Pancreas (tissue), 10 donors: ENCODE data around the gene COL13A1. TPM values are rescaled to one million over a fixed set of nuclear protein-coding genes. Genes with fewer than 3 reads are reported as not detected.
A peak's percentile ranks its signal among the peaks of the same experiment; 100 is the strongest.

ENCODE experiments used
- ATAC-seq, 4 donors: fragments of 200-7000 bp; cut with Tn5 transposase; one replicate each; pipeline versions ENCODE4 v1.8.0 to v1.9.1; 2020; ENCODE audit warnings: mild to moderate bottlenecking in 4 of 4, moderate library complexity in 4 of 4
- DNase-seq, 6 donors: peaks; one replicate each; pipeline ENCODE4 v3.0.0-alpha.2; 2020
- FAIRE-seq: peaks from 2 replicates; lab custom pipeline; 2012; peaks lifted over from hg19 to GRCh38; lab: Jason Lieb, UNC
- H3K27ac ChIP-seq, 4 donors: fragments of 200-600 bp; sonication (generic); 1 replicate in 3 of 4; 2 replicates in 1 of 4; pipeline versions ENCODE4 v1.5.0 to v1.8.0; 2020
- H3K27me3 ChIP-seq, 4 donors: fragments of 200-600 bp; one replicate each; pipeline ENCODE4 v1.8.0; 2021
- H3K36me3 ChIP-seq, 3 donors: fragments of 200-600 bp; sonication (generic) in 1 of 3; one replicate each; pipeline versions ENCODE4 v1.5.0 to v1.8.0; 2020 to 2021
- H3K4me1 ChIP-seq, 3 donors: fragments of 200-600 bp; one replicate each; pipeline ENCODE4 v1.8.0; 2021
- H3K4me3 ChIP-seq, 4 donors: fragments of 200-600 bp; sonication (generic) in 2 of 4; one replicate each; pipeline versions ENCODE4 v1.5.0 to v1.8.0; 2020 to 2021
- H3K9me3 ChIP-seq, 4 donors: fragments of 200-600 bp; one replicate each; pipeline ENCODE4 v1.8.0; 2021
- WGBS, 2 donors: extraction: QIAGEN DNeasy Blood & Tissue Kit; methylation state at CpG; one replicate each; pipeline ENCODE4 v1.1.7; 2013; 5-methylcytosine and 5-hydroxymethylcytosine counted together
- intact Hi-C, 3 donors: fragments of 100-400 bp; cut with DNase I; formaldehyde crosslinking; loops; one replicate each; pipeline versions ENCODE4 v1.11.1 to v1.14.2; 2022
- polyA plus RNA-seq, 2 donors: library from polyadenylated mRNA; stranded (reverse); fragments of 200-250 nt; gene quantifications; one replicate each; pipeline ENCODE4 v1.2.3, GENCODE V29; 2013
- total RNA-seq, 6 donors: library from RNA; stranded (reverse); fragmentation: NEBNext Ultra II Directional in 4 of 6; extraction: Animal tissue kit (Norgen Biotek cat#: 25700) in 4 of 6; gene quantifications; one replicate each; pipeline versions ENCODE4 v1.2.1 to v1.2.4, GENCODE V29; 2021 to 2023
- TF ChIP-seq, protein P1 (sequence below), 4 donors: fragments of 200-600 bp; sonication (generic) in 3 of 4; IDR thresholded peaks; one replicate each; pipeline versions ENCODE4 v1.5.0 to v1.8.0; 2021; ENCODE audit warnings: antibody characterized with exemption in 4 of 4
- donor health status: healthy with polysubstance abuse.
- donor health status: DM: no; HTN: no; CAD: no; lungs with moderate emphysema.
- donor health status: DM: no; HTN: no; CAD: no.
- donor health status: control.
- donor health status: control.
- donor health status: Bipolar disorder and iron deficiency.
- donor health status: DM: yes; HTN: yes; CAD: no.
- donor health status: DM: no; HTN: no; CAD: no.
- donor health status: DM: no; HTN: no; CAD: no.
- donor health status: DM: yes; HTN: yes; CAD: no.

Gene COL13A1
- total and polyA plus RNA-seq, 8 donors, result 0.35 to 11.7 (median 0.92) TPM

DNA sequence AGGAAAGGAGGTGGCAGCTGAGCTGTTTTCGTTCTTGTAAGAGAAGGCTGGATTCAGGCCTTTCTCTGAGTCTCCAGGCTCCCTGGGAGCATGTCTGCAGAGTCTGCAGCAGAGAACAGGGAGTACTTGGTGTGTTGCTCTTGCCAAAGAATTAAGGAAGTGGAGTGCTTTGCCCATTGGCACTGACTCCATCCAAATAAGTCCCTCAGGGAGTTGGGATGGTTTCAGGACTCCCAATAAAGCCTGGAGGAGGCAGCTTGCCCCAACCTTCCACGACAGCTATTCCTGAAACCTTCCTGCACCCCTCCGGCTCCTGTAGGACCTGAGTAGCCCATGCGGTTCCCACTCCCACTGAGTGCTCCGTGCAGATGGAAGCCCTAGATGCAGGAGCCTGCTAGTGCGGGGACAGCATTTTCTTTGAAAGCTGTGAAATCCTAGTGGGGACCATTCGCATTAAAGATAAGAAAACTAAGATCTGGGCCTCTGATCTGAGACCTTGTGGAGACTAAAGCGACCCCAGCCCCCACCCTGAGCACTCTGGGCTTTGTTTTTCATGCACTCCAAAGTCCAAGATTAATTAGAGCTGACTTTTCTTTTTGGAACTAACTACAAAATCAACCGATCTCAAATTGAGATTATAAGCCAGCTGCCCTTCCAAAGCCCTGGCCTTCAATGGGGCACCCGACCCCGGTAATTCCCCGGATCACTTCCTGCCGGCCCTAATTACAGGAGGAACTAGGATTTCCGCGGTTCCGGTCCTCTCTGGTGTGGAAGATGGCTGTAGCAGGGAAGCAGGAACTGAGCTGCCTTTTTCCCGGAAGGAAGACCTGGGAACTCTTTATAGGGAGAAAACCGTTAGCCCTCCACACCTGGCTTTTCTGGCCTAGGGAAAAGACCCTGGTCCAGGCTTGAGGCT, 110.2 kb downstream of the COL13A1 start:
- TF ChIP-seq, protein P1, sequence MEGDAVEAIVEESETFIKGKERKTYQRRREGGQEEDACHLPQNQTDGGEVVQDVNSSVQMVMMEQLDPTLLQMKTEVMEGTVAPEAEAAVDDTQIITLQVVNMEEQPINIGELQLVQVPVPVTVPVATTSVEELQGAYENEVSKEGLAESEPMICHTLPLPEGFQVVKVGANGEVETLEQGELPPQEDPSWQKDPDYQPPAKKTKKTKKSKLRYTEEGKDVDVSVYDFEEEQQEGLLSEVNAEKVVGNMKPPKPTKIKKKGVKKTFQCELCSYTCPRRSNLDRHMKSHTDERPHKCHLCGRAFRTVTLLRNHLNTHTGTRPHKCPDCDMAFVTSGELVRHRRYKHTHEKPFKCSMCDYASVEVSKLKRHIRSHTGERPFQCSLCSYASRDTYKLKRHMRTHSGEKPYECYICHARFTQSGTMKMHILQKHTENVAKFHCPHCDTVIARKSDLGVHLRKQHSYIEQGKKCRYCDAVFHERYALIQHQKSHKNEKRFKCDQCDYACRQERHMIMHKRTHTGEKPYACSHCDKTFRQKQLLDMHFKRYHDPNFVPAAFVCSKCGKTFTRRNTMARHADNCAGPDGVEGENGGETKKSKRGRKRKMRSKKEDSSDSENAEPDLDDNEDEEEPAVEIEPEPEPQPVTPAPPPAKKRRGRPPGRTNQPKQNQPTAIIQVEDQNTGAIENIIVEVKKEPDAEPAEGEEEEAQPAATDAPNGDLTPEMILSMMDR (IDR thresholded peaks at IDR 0.05), result no peak
- no peak overlapping the region for H3K4me3 ChIP-seq
- intact Hi-C loops, result loop anchor here in 1 of 3 donors (10.0 kb wide), 1 partner anchor 127 kb away; no protein-coding TSS in a partner anchor
- no peaks in the 10 kb centered on the region for H3K9me3 ChIP-seq
- H3K36me3 ChIP-seq, result no peaks in the 10 kb centered on the region
- H3K27me3 ChIP-seq, result no peaks in the 10 kb centered on the region
- no peak overlapping the region for H3K27ac ChIP-seq
- no peaks in the 10 kb centered on the region for H3K4me1 ChIP-seq
- 58 to 61% methylated on average over 18 of the region's 18 CpGs for WGBS, 2 donors
- FAIRE-seq, result no peak
- ATAC-seq, result peak in 3 of 4 donors; percentile 13 to 28 (median 25)
- DNase-seq, result no peak

- no peak overlapping the region for H3K27ac ChIP-seq
- no peaks in the 10 kb centered on the region for H3K36me3 ChIP-seq
- no peak for DNase-seq
- intact Hi-C loops, result loop anchor here in 1 of 3 donors (10.0 kb wide), 1 partner anchor 128 kb away; no protein-coding TSS in a partner anchor
- H3K9me3 ChIP-seq, result no peaks in the 10 kb centered on the region
- 17 to 31% methylated on average over 4 of the region's 4 CpGs for WGBS, 2 donors
- TF ChIP-seq, protein P1 (IDR thresholded peaks at IDR 0.05), result no peak
- no peak for FAIRE-seq
- no peak overlapping the region for H3K4me3 ChIP-seq
- H3K4me1 ChIP-seq, result no peaks in the 10 kb centered on the region
- ATAC-seq, result peak in 2 of 4 donors; percentile 18 to 34
- H3K27me3 ChIP-seq, result no peaks in the 10 kb centered on the region
Measured at GRCh38 chr10:69912589-69912988, 110.9 kb downstream of the COL13A1 start.

- Histone ChIP-seq H3K9me3 (no peaks in the 10 kb centered on the region), H3K4me1 (no peaks in the 10 kb centered on the region), H3K27ac (no peak overlapping the region), H3K27me3 (no peaks in the 10 kb centered on the region), H3K36me3 (no peaks in the 10 kb centered on the region), H3K4me3 (no peak overlapping the region)
- FAIRE-seq (no peak), DNase-seq (no peak), ATAC-seq (no peak)
- intact Hi-C loops, result loop anchor here in 1 of 3 donors (10.0 kb wide), 1 partner anchor 129 kb away; no protein-coding TSS in a partner anchor
- WGBS, 2 donors, result 79% methylated on average over 13 of the region's 13 CpGs
- TF ChIP-seq, protein P1 (IDR thresholded peaks at IDR 0.05), result no peak
Measured at GRCh38 chr10:69913606-69914382, 112.1 kb downstream of the COL13A1 start.

DNA sequence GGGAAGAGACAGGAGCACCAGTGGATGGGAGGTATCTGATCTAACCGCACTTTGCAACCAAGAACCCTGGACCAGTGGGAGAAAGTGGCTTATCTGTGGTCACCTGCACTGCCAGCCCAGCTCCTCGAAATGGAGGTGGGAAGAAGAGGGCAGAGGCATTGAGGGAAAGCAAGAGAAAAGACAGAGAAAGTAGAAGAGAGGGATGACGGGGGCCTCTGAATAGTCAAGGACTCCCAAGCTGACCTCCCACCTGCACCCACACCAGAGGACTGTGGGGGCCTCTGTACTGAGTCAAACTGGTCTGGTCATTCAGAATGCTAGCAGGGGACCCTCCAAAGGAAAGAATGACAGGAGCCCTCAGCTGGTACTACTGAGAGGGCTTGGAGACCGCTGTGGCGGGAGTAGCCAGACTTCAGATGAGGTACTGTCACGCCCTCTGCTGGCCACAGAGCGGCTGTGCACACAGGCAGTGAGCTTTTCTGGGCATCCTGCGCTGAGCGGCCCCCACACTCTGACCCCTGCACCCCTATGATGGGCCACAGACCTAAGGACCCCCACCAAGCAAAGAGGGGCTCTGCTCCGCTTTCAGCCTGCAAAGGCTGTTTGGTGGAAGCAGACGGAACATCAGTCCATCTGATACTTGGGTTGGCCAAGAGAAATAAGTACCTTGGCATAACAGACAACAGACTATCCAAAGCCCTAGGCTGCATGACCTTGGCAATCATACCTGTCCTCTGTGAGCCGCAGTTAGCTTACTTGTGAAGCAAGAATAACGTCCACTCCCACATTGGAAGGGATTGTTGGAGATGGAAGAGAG, 112.9 kb downstream of the COL13A1 start:
- no peak overlapping the region for H3K4me3 ChIP-seq
- no peaks in the 10 kb centered on the region for H3K4me1 ChIP-seq
- H3K9me3 ChIP-seq, result no peaks in the 10 kb centered on the region
- ATAC-seq, result peak; percentile 67 to 92 (median 84)
- no peak overlapping the region for H3K27ac ChIP-seq
- 21 to 23% methylated on average over 13 of the region's 13 CpGs for WGBS, 2 donors
- H3K36me3 ChIP-seq, result no peaks in the 10 kb centered on the region
- intact Hi-C loops, result loop anchor here in 1 of 3 donors (5.0 to 10.0 kb wide), 2 partner anchors 130 to 187 kb away; no protein-coding TSS in a partner anchor
- no peaks in the 10 kb centered on the region for H3K27me3 ChIP-seq
- no peak for FAIRE-seq
- TF ChIP-seq, protein P1 (IDR thresholded peaks at IDR 0.05), result peak; percentile 89 to 96 (median 93)
- DNase-seq, result peak in 5 of 6 donors; percentile 23 to 85 (median 65)
